CD14-positive monocyte (primary cell): ENCODE measurements around the gene YPEL4. TPM values are rescaled to one million over a fixed set of nuclear protein-coding genes. Genes with fewer than 3 reads are reported as not detected.

ENCODE experiments used
- DNase-seq, 3 donors: peaks; one replicate each; pipeline ENCODE4 v3.0.0-alpha.2; 2011 to 2022
- H2AFZ ChIP-seq: 2 replicates; pipeline ENCODE4 v1.6.0; 2012; ENCODE audit warnings: mild to moderate bottlenecking, low read depth, low read length, inconsistent platforms; ENCODE audit not compliant: insufficient read depth, poor library complexity, severe bottlenecking
- H3K27ac ChIP-seq, 2 donors: 1 replicate in 1 of 2; 2 replicates in 1 of 2; pipeline ENCODE4 v1.5.1; 2012 to 2013; ENCODE audit warnings: low read length in 2 of 2, control low read depth in 1 of 2, inconsistent platforms in 1 of 2, low read depth in 1 of 2, mild to moderate bottlenecking in 1 of 2
- H3K27me3 ChIP-seq, 2 donors: one replicate each; pipeline versions ENCODE4 v1.6.0 to v1.6.1; 2011 to 2013; ENCODE audit warnings: low read length in 2 of 2; ENCODE audit not compliant: control insufficient read depth in 2 of 2, insufficient read depth in 2 of 2
- H3K36me3 ChIP-seq, 2 donors: replicated peaks in 1 of 2; 1 replicate in 1 of 2; 2 replicates in 1 of 2; pipeline versions ENCODE4 v1.5.1 to v1.6.1; 2012 to 2013; ENCODE audit warnings: low read length in 2 of 2, control low read depth in 1 of 2, inconsistent platforms in 1 of 2, mild to moderate bottlenecking in 1 of 2; ENCODE audit not compliant: insufficient read depth in 2 of 2, control insufficient read depth in 1 of 2
- H3K4me1 ChIP-seq, 2 donors: 1 replicate in 1 of 2; 2 replicates in 1 of 2; pipeline versions ENCODE4 v1.5.1 to v1.6.1; 2012 to 2013; ENCODE audit warnings: low read length in 2 of 2, control low read depth in 1 of 2, inconsistent platforms in 1 of 2, mild to moderate bottlenecking in 1 of 2, moderate library complexity in 1 of 2; ENCODE audit not compliant: insufficient read depth in 2 of 2, control insufficient read depth in 1 of 2
- H3K4me2 ChIP-seq: replicated peaks from 2 replicates; pipeline ENCODE3; 2012; ENCODE audit warnings: low read length, moderate library complexity, mild to moderate bottlenecking; ENCODE audit not compliant: poor library complexity, severe bottlenecking; ENCODE audit errors: extremely low read depth
- H3K4me3 ChIP-seq, 3 experiments: fragments of 200-600 bp in 1 of 3; sonication (generic) in 1 of 3; replicated peaks in 1 of 3; 1 replicate in 2 of 3; 2 replicates in 1 of 3; pipeline ENCODE4 v1.5.1; 2011 to 2013; ENCODE audit warnings: low read length in 3 of 3, mild to moderate bottlenecking in 3 of 3, control low read depth in 2 of 3, low read depth in 2 of 3, inconsistent platforms in 1 of 3, moderate library complexity in 1 of 3
- H3K79me2 ChIP-seq: 2 replicates; pipeline ENCODE4 v1.6.0; 2012; ENCODE audit warnings: mild to moderate bottlenecking, control low read depth, inconsistent platforms, low read length, moderate library complexity; ENCODE audit not compliant: insufficient read depth
- H3K9ac ChIP-seq: 2 replicates; pipeline ENCODE4 v1.6.0; 2017; ENCODE audit warnings: low read length, mild to moderate bottlenecking; ENCODE audit not compliant: insufficient read depth, poor library complexity, severe bottlenecking
- H3K9me3 ChIP-seq, 2 donors: replicated peaks in 1 of 2; 1 replicate in 1 of 2; 2 replicates in 1 of 2; pipeline versions ENCODE4 v1.5.1 to v1.6.1; 2012 to 2013; ENCODE audit warnings: low read length in 2 of 2, control low read depth in 1 of 2; ENCODE audit not compliant: control insufficient read depth in 1 of 2, insufficient read depth in 1 of 2
- H4K20me1 ChIP-seq: 2 replicates; pipeline ENCODE4 v1.6.0; 2012; ENCODE audit warnings: mild to moderate bottlenecking, low read length, control low read depth, moderate library complexity; ENCODE audit not compliant: insufficient read depth
- H3K27ac Mint-ChIP-seq, 7 donors: one replicate each; pipeline ENCODE4 v1.8.0; 2020; ENCODE audit warnings: mild to moderate bottlenecking in 7 of 7, mixed read lengths in 7 of 7, moderate library complexity in 6 of 7, inconsistent platforms in 2 of 7
- H3K27me3 Mint-ChIP-seq, 3 donors: one replicate each; pipeline ENCODE4 v1.8.0; 2021 to 2022; ENCODE audit warnings: low read depth in 3 of 3, mild to moderate bottlenecking in 3 of 3, mixed read lengths in 3 of 3, moderate library complexity in 3 of 3, inconsistent platforms in 1 of 3
- H3K36me3 Mint-ChIP-seq, 2 donors: one replicate each; pipeline ENCODE4 v1.8.0; 2020; ENCODE audit warnings: mixed read lengths in 2 of 2, inconsistent platforms in 1 of 2, mild to moderate bottlenecking in 1 of 2
- H3K4me1 Mint-ChIP-seq: one replicate; pipeline ENCODE4 v1.8.0; 2020; ENCODE audit warnings: mild to moderate bottlenecking, mixed read lengths
- H3K4me3 Mint-ChIP-seq, 2 donors: one replicate each; pipeline ENCODE4 v1.8.0; 2020; ENCODE audit warnings: mild to moderate bottlenecking in 2 of 2, mixed read lengths in 2 of 2, moderate library complexity in 1 of 2
- H3K9me3 Mint-ChIP-seq, 7 donors: one replicate each; pipeline ENCODE4 v1.8.0; 2020 to 2022; ENCODE audit warnings: mixed read lengths in 7 of 7, mild to moderate bottlenecking in 6 of 7, moderate library complexity in 6 of 7, inconsistent platforms in 2 of 7
- CTCF ChIP-seq: fragments of 200-600 bp; IDR thresholded peaks from one replicate; pipeline ENCODE4 v1.8.0; 2022; ENCODE audit warnings: antibody characterized with exemption, mild to moderate bottlenecking
- WGBS: methylation state at CpG from one replicate; pipeline ENCODE4 v1.1.5; 2013; ENCODE audit warnings: missing lambda C conversion rate; ENCODE audit not compliant: insufficient coverage; 5-methylcytosine and 5-hydroxymethylcytosine counted together
- intact Hi-C, 2 donors: fragments of 100-400 bp; cut with micrococcal nuclease; formaldehyde crosslinking; loops; one replicate each; pipeline versions ENCODE4 v1.15.0 to v1.15.1; 2023
- polyA plus RNA-seq, 3 donors: library from polyadenylated mRNA; depleted of rRNA in 1 of 3; unstranded in 2 of 3; stranded (reverse) in 1 of 3; fragments of 300-500 nt in 2 of 3; fragments of >200 nt in 1 of 3; fragmentation: Illumina TruSeq in 2 of 3; gene quantifications; 1 replicate in 2 of 3; 2 replicates in 1 of 3; pipeline ENCODE4 v1.2.3, GENCODE V29; 2012 to 2021

Gene YPEL4
- polyA plus RNA-seq, 3 donors: 0.36 to 0.56 TPM; not detected in 1

GRCh38 chr11:57639321-57640067, 10.2 kb downstream of the YPEL4 start:
- Histone ChIP-seq H3K36me3 (no peaks in the 10 kb centered on the region), H3K9ac (peak overlapping the region; percentile 61), H3K27ac (no peak overlapping the region), H3K4me1 (peaks cover 22 to 26% of the 10 kb centered on the region in 2 donors), H3K79me2 (no peaks in the 10 kb centered on the region), H3K4me2 (peak overlapping the region; percentile 96), H3K4me3 (peak overlapping the region in 1 of 3 experiments; percentile 82), H3K27me3 (peaks cover 0 to 25% of the 10 kb centered on the region in 2 donors), H4K20me1 (no peaks in the 10 kb centered on the region), H3K9me3 (no peaks in the 10 kb centered on the region), H2AFZ (peak overlapping the region; percentile 88)
- intact Hi-C loops: loop anchor here (2.0 to 10.0 kb wide), 4 partner anchors 71 to 292 kb away; no protein-coding TSS in a partner anchor
- TF ChIP-seq CTCF: no peak
- WGBS: 0% methylated on average over 2 of the region's 15 CpGs
- Mint-ChIP-seq H3K27me3 (peaks cover 32 to 44% (median 42%) of the 10 kb centered on the region in 3 donors), H3K4me1 (peaks cover 30% of the 10 kb centered on the region), H3K36me3 (no peaks in the 10 kb centered on the region), H3K9me3 (peaks cover 0 to 5% (median 0%) of the 10 kb centered on the region in 7 donors), H3K4me3 (peak overlapping the region; percentile 90 to 94), H3K27ac (no peak overlapping the region)
- DNase-seq: no peak

DNA sequence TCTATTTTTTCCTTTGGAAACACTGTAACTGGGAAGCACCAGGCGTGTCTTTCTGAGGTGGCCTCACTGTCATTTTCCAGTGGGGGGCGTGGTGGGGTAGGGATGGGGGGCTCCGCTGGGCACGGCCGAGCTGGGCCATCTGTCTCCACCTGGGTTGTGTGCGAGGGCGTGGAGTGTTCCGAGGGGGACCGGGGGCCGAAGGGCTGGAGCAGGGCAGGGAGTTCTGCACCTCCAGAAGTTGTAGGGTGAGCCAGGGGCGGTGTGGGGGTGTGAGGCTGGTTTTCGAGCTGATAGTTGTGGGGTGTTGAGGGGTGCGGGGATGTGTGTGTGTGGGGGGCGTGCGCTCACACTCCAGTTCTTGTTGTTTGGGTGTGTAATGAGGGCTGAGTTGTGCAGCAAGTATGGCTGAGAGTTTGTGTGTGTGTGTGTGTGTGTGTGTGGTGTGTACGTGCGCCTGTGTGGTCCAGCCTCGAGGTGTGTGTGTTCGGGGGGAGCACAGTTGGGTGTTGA, 10.8 kb downstream of the YPEL4 start:
- Histone ChIP-seq H4K20me1 (no peaks in the 10 kb centered on the region), H3K4me2 (peak overlapping the region; percentile 96), H3K36me3 (no peaks in the 10 kb centered on the region), H3K27me3 (peaks cover 0 to 25% of the 10 kb centered on the region in 2 donors), H3K9ac (peak overlapping the region; percentile 61), H3K4me3 (peak overlapping the region; percentile 39 to 82 (median 72)), H2AFZ (peak overlapping the region; percentile 88), H3K4me1 (peaks cover 22 to 26% of the 10 kb centered on the region in 2 donors), H3K9me3 (no peaks in the 10 kb centered on the region), H3K27ac (peak overlapping the region in 1 of 2 donors; percentile 36), H3K79me2 (no peaks in the 10 kb centered on the region)
- H3K9me3 Mint-ChIP-seq: peaks cover 0 to 5% (median 0%) of the 10 kb centered on the region in 7 donors
- H3K4me3 Mint-ChIP-seq: peak overlapping the region; percentile 90 to 94
- peak overlapping the region in 2 of 7 donors; percentile 14 to 56 for H3K27ac Mint-ChIP-seq
- H3K36me3 Mint-ChIP-seq: no peaks in the 10 kb centered on the region
- peaks cover 29% of the 10 kb centered on the region for H3K4me1 Mint-ChIP-seq
- intact Hi-C loops: no loop called here
- WGBS: 0% methylated on average over 12 of the region's 19 CpGs
- TF ChIP-seq CTCF: no peak
- peaks cover 32 to 39% (median 38%) of the 10 kb centered on the region in 3 donors for H3K27me3 Mint-ChIP-seq
- no peak for DNase-seq
